Neuronal stem cell (in vitro differentiated cells): ENCODE measurements around the gene SLC9A5.

Source experiments
- DNase-seq: peaks from one replicate; pipeline ENCODE4 v3.0.0-alpha.2; 2013; ENCODE audit warnings: low spot score
- H2AFZ ChIP-seq: one replicate; pipeline ENCODE4 v1.6.1; 2013; ENCODE audit warnings: mild to moderate bottlenecking, low read length, inconsistent platforms
- H2AK5ac ChIP-seq: 2 replicates; pipeline ENCODE4 v1.6.1; 2013; ENCODE audit warnings: low read depth, mild to moderate bottlenecking, inconsistent platforms, low read length, moderate library complexity, mixed read lengths
- H2BK120ac ChIP-seq: 2 replicates; pipeline ENCODE4 v1.6.1; 2013; ENCODE audit warnings: low read depth, mild to moderate bottlenecking, inconsistent platforms, low read length, moderate library complexity, mixed read lengths
- H2BK12ac ChIP-seq: one replicate; pipeline ENCODE4 v1.6.1; 2013; ENCODE audit warnings: low read length, inconsistent platforms
- H2BK15ac ChIP-seq: 2 replicates; pipeline ENCODE4 v1.6.1; 2013; ENCODE audit warnings: mild to moderate bottlenecking, low read length, inconsistent platforms, mixed read lengths
- H2BK5ac ChIP-seq: one replicate; pipeline ENCODE4 v1.6.1; 2013; ENCODE audit warnings: inconsistent platforms, mild to moderate bottlenecking, low read length, moderate library complexity
- H3K14ac ChIP-seq: one replicate; pipeline ENCODE4 v1.6.1; 2013; ENCODE audit warnings: low read length, inconsistent platforms
- H3K18ac ChIP-seq: 2 replicates; pipeline ENCODE4 v1.6.1; 2013; ENCODE audit warnings: low read length, inconsistent platforms
- H3K23ac ChIP-seq: 2 replicates; pipeline ENCODE4 v1.6.1; 2013; ENCODE audit warnings: low read depth, mild to moderate bottlenecking, mixed read lengths, low read length, inconsistent platforms; ENCODE audit not compliant: poor library complexity
- H3K27ac ChIP-seq: replicated peaks from 3 replicates; pipeline ENCODE4 v1.5.1; 2013; ENCODE audit warnings: low read length, inconsistent platforms
- H3K27me3 ChIP-seq, 3 experiments: 2 replicates each; pipeline ENCODE4 v1.6.1; 2013; ENCODE audit warnings: low read length in 3 of 3, mild to moderate bottlenecking in 2 of 3, inconsistent platforms in 1 of 3, low read depth in 1 of 3, mixed read lengths in 1 of 3, moderate library complexity in 1 of 3; ENCODE audit not compliant: control insufficient read depth in 3 of 3, insufficient read depth in 3 of 3
- H3K36me3 ChIP-seq, 2 donors: replicated peaks in 1 of 2; 2 replicates each; pipeline ENCODE4 v1.6.1; 2013; ENCODE audit warnings: low read length in 2 of 2; ENCODE audit not compliant: control insufficient read depth in 2 of 2, insufficient read depth in 2 of 2
- H3K4ac ChIP-seq: 2 replicates; pipeline ENCODE4 v1.6.1; 2013; ENCODE audit warnings: inconsistent platforms, mild to moderate bottlenecking, low read length, moderate library complexity
- H3K4me1 ChIP-seq, 2 donors: 1 replicate in 1 of 2; 2 replicates in 1 of 2; pipeline ENCODE4 v1.6.1; 2013; ENCODE audit warnings: low read length in 2 of 2, low read depth in 1 of 2; ENCODE audit not compliant: control insufficient read depth in 2 of 2, insufficient read depth in 1 of 2
- H3K4me2 ChIP-seq: one replicate; pipeline ENCODE4 v1.6.1; 2013; ENCODE audit warnings: mild to moderate bottlenecking, low read length, inconsistent platforms; ENCODE audit not compliant: insufficient read depth, poor library complexity, severe bottlenecking
- H3K4me3 ChIP-seq, 2 donors: 2 replicates each; pipeline ENCODE4 v1.5.1; 2013; ENCODE audit warnings: low read length in 2 of 2, mild to moderate bottlenecking in 2 of 2, inconsistent platforms in 1 of 2, moderate library complexity in 1 of 2
- H3K79me1 ChIP-seq: one replicate; pipeline ENCODE4 v1.6.1; 2013; ENCODE audit warnings: low read depth, mild to moderate bottlenecking, inconsistent platforms, low read length, moderate library complexity
- H3K9ac ChIP-seq: one replicate; pipeline ENCODE4 v1.6.1; 2013; ENCODE audit warnings: mild to moderate bottlenecking, low read depth, low read length, inconsistent platforms; ENCODE audit not compliant: poor library complexity
- H3K9me3 ChIP-seq, 2 donors: replicated peaks in 1 of 2; 2 replicates each; pipeline versions ENCODE3 to v1.6.1; 2013; ENCODE audit warnings: low read length in 2 of 2, mild to moderate bottlenecking in 2 of 2, inconsistent platforms in 1 of 2, low read depth in 1 of 2, mixed read lengths in 1 of 2, moderate library complexity in 1 of 2; ENCODE audit not compliant: control insufficient read depth in 2 of 2, insufficient read depth in 1 of 2
- H4K8ac ChIP-seq: one replicate; pipeline ENCODE4 v1.6.1; 2013; ENCODE audit warnings: low read depth, mild to moderate bottlenecking, inconsistent platforms, low read length, moderate library complexity
- H4K91ac ChIP-seq: one replicate; pipeline ENCODE4 v1.6.1; 2013; ENCODE audit warnings: low read length, low read depth, mild to moderate bottlenecking, inconsistent platforms; ENCODE audit not compliant: poor library complexity
- WGBS, 2 donors: extraction: QIAGEN DNeasy Blood & Tissue Kit; methylation state at CpG; one replicate each; pipeline ENCODE4 v1.1.7; 2013; ENCODE audit warnings: missing lambda C conversion rate in 2 of 2, mixed read lengths in 1 of 2; ENCODE audit not compliant: insufficient read length in 2 of 2, insufficient replicate concordance in 1 of 2; ENCODE audit errors: extremely low coverage in 2 of 2; 5-methylcytosine and 5-hydroxymethylcytosine counted together

The SLC9A5 gene

DNA sequence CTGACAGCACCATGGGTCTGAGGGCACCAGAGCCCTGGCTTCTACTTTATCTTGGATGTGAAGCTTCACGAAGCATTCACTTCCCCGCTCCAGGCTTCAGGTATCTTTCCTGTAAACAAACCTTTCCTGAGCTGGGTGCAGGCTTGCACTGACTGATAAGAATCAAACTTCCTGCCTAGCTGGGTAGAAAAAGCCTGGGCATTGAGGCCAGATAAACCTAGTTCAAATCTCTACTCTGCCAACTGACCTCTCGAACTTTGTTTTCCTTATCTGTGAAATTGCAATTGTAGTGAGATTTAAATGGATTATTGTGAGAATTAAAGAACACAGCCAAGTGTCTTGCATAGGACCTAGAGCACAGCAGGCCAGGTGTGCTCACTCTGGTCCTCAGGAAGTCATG is 24.8 kb upstream of the SLC9A5 start:
- H3K27ac ChIP-seq: no peak overlapping the region
- H4K8ac ChIP-seq: no peak overlapping the region
- H2BK15ac ChIP-seq: no peak overlapping the region
- H2AK5ac ChIP-seq: no peak overlapping the region
- no peak overlapping the region for H2AFZ ChIP-seq
- H2BK12ac ChIP-seq: no peak overlapping the region
- H3K27me3 ChIP-seq: peaks cover 0 to 2% (median 0%) of the 10 kb centered on the region in 3 experiments
- peaks cover 7% of the 10 kb centered on the region for H3K79me1 ChIP-seq
- WGBS, 2 donors: no CpG with 5 or more reads among the region's 3 CpGs
- no peak overlapping the region for H3K4me2 ChIP-seq
- H3K4ac ChIP-seq: no peak overlapping the region
- H3K18ac ChIP-seq: no peak overlapping the region
- H4K91ac ChIP-seq: no peak overlapping the region
- H3K36me3 ChIP-seq: peaks cover 4 to 17% of the 10 kb centered on the region in 2 donors
- H3K4me3 ChIP-seq: no peak overlapping the region
- H3K9ac ChIP-seq: no peak overlapping the region
- H3K14ac ChIP-seq: no peak overlapping the region
- H3K9me3 ChIP-seq: no peaks in the 10 kb centered on the region
- no peak overlapping the region for H3K23ac ChIP-seq
- no peak overlapping the region for H2BK120ac ChIP-seq
- H3K4me1 ChIP-seq: peaks cover 10 to 13% of the 10 kb centered on the region in 2 donors
- H2BK5ac ChIP-seq: no peak overlapping the region
- DNase-seq: no peak

DNA sequence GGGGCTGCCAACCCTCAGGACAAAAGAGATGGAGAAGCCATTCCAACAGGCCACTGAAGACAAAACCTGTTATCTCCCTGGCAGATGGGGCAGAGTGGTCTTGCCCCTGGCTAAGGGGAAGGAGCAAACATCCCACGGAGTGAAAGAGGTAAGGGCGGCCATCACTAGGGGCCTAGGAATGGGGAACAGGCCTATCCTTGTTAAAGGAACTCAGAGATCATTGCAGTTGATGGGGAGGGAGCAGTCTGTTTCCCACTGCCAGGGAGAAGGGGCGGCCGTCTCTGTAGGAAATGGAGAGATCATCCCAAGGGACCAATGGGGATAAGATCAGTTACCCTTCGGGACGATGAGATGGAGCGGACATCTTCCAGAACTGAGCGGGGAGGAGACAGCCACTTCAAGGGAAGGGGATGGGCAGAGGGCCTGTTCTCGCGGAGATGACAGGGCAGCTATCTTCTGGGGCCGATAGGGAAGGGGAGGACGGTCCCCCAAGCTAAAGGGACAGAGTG is 22.4 kb upstream of the SLC9A5 start:
- peak overlapping the region; percentile 88 for H3K9ac ChIP-seq
- peak overlapping the region; percentile 45 for H3K23ac ChIP-seq
- H2BK15ac ChIP-seq: no peak overlapping the region
- peak overlapping the region; percentile 91 for H3K4me2 ChIP-seq
- peak overlapping the region; percentile 80 to 83 for H3K4me3 ChIP-seq
- H3K4me1 ChIP-seq: peaks cover 10 to 13% of the 10 kb centered on the region in 2 donors
- no peaks in the 10 kb centered on the region for H3K9me3 ChIP-seq
- no peak overlapping the region for H2BK120ac ChIP-seq
- H3K14ac ChIP-seq: peak overlapping the region; percentile 42
- DNase-seq: no peak
- peaks cover 7% of the 10 kb centered on the region for H3K79me1 ChIP-seq
- H3K27me3 ChIP-seq: peaks cover 0 to 2% (median 0%) of the 10 kb centered on the region in 3 experiments
- no peak overlapping the region for H2BK5ac ChIP-seq
- H2AK5ac ChIP-seq: no peak overlapping the region
- no peak overlapping the region for H2BK12ac ChIP-seq
- no peak overlapping the region for H4K8ac ChIP-seq
- H3K36me3 ChIP-seq: peaks cover 23 to 41% of the 10 kb centered on the region in 2 donors
- H3K27ac ChIP-seq: no peak overlapping the region
- no CpG with 5 or more reads among the region's 12 CpGs for WGBS, 2 donors
- no peak overlapping the region for H3K4ac ChIP-seq
- H3K18ac ChIP-seq: peak overlapping the region; percentile 94
- peak overlapping the region; percentile 91 for H2AFZ ChIP-seq
- no peak overlapping the region for H4K91ac ChIP-seq

DNA sequence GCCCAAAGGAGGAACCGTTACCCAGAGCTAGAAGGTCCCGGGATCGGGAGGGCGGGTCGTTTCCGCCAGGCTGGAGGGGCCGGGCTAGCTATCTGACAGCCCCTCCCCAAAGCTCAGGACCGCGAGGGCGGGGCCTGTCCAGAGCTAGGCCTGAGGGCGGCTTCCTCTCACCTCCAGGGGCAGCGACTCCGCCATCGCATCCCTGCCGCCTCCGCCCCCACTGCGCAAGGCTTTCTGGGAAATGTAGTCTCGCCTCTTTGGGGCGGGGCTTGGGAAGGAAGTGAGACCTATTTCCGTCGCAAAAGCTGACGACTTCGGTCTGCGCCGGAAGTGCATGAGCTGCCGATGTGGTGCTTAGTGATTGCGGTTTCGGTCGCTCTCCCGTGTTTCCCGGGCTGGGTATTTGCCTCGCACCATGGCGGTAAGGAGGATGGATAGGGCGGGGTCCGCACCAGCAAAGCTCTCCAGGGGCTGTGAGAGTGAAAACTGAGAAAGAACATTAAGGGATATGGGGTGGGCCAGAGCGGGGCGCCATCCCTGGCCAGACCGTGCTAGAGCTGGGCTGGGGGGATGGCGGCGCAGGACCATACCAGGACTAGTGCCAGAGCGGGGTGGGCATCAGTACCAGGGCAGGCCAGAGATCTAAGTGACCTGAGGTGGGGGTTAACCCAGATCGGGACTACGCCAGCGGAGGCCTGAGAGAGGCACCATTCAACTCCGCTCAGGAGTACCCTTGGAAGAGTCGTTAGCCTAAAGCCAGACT is 21.8 kb upstream of the SLC9A5 start, which contains the start of gene TMEM208:
Gene TMEM208, plus strand, starts transcription at position 327 of the 763 bp plus-strand sequence. Its CDS starts 89 bp downstream, at position 416.
- Histone ChIP-seq H2BK12ac (no peak within 1 kb of the TSS), H2BK15ac (no peak within 1 kb of the TSS), H3K4ac (no peak within 1 kb of the TSS), H3K18ac (peak within 1 kb of the TSS; percentile 94), H3K9ac (peak within 1 kb of the TSS; percentile 88), H3K27ac (no peak within 1 kb of the TSS), H3K4me3 (peak within 1 kb of the TSS; percentile 80 to 97), H2AFZ (peak within 1 kb of the TSS; percentile 91), H3K14ac (peak within 1 kb of the TSS; percentile 42), H3K4me2 (peak within 1 kb of the TSS; percentile 92), H2BK120ac (no peak within 1 kb of the TSS), H3K4me1 (peaks cover 10 to 13% of the 10 kb centered on the region in 2 donors), H3K23ac (peak within 1 kb of the TSS; percentile 45), H3K79me1 (peaks cover 7% of the 10 kb centered on the region), H4K91ac (no peak within 1 kb of the TSS), H4K8ac (no peak within 1 kb of the TSS), H2AK5ac (no peak within 1 kb of the TSS), H3K36me3 (peaks cover 28 to 47% of the 10 kb centered on the region in 2 donors), H3K27me3 (peaks cover 0 to 2% (median 0%) of the 10 kb centered on the region in 3 experiments), H2BK5ac (peak within 1 kb of the TSS; percentile 4), H3K9me3 (no peaks in the 10 kb centered on the region)
- peak; percentile 99 for DNase-seq
- no CpG with 5 or more reads among the region's 46 CpGs for WGBS, 2 donors

DNA sequence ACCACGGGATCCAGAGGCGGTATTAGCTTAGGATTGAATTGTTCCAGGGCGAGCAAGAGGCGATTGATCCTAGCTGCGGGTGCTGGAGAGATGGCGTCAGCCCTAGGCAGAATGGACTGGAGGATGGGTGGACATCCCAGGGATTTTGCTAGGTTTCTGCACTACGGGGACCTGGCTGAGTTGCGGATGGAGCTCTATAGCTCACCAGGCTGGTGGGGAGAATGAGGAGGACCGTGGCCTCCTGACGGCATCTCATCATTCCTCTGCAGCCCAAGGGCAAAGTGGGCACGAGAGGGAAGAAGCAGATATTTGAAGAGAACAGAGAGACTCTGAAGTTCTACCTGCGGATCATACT is 21.2 kb upstream of the SLC9A5 start:
- Histone ChIP-seq H4K8ac (no peak overlapping the region), H2BK12ac (no peak overlapping the region), H3K79me1 (peaks cover 7% of the 10 kb centered on the region), H3K27ac (no peak overlapping the region), H3K18ac (no peak overlapping the region), H2BK120ac (no peak overlapping the region), H3K14ac (no peak overlapping the region), H3K4me2 (peak overlapping the region; percentile 92), H3K27me3 (peaks cover 0 to 2% (median 0%) of the 10 kb centered on the region in 3 experiments), H4K91ac (no peak overlapping the region), H3K9me3 (no peaks in the 10 kb centered on the region), H3K36me3 (peaks cover 28 to 51% of the 10 kb centered on the region in 2 donors), H2BK5ac (no peak overlapping the region), H3K4ac (no peak overlapping the region), H2AK5ac (no peak overlapping the region), H3K9ac (peak overlapping the region; percentile 88), H3K4me1 (peaks cover 10 to 13% of the 10 kb centered on the region in 2 donors), H2AFZ (peak overlapping the region; percentile 91), H3K23ac (no peak overlapping the region), H3K4me3 (peak overlapping the region; percentile 80 to 97), H2BK15ac (no peak overlapping the region)
- DNase-seq: no peak
- no CpG with 5 or more reads among the region's 12 CpGs for WGBS, 2 donors
